HG03575 (cell line): ENCODE data around the gene OSBPL5.

Experiments
- ATAC-seq: cut with Tn5 transposase; IDR thresholded peaks from one replicate; pipeline ENCODE4 v1.9.1; 2021; ENCODE audit not compliant: unreplicated experiment, insufficient number of reproducible peaks, low FRiP score; ENCODE audit errors: extremely low read depth

OSBPL5 gene

DNA sequence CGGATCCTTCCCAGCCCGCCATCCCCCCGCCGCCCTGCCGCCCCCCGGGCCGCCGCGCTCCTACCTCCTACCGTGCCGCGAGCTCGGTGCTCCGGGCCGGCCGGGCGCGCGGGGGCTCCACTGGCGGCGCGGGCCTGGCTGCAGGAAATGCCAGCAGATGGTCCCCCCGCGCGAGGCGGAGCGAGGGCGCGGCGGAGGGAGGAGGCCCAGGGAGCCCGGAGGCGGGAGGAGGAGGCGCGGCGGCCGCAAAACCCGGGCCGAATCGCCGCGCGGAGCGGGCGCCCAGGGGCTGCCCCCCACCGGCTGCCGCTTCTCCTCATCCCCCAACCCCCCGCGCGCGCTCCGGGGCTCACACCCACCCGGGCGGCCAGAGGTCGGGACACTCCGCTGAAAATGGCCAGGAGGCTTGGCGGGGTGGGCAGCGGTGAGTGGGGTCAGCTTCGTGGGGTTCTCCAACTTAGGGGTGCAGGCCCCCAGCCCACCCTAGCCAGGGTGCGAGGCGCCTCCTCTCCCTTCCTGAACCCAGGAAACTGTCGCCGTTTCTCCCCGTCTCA, at the start of gene OSBPL5:
Gene OSBPL5 (minus strand): TSS at position 159 of the 554 bp plus-strand sequence. CDS start 36,162 bp downstream, outside the sequence.
- ATAC-seq = no peak

- ATAC-seq = no peak
Observed at GRCh38 chr11:3214420-3214699, 49.2 kb upstream of the OSBPL5 start.

DNA sequence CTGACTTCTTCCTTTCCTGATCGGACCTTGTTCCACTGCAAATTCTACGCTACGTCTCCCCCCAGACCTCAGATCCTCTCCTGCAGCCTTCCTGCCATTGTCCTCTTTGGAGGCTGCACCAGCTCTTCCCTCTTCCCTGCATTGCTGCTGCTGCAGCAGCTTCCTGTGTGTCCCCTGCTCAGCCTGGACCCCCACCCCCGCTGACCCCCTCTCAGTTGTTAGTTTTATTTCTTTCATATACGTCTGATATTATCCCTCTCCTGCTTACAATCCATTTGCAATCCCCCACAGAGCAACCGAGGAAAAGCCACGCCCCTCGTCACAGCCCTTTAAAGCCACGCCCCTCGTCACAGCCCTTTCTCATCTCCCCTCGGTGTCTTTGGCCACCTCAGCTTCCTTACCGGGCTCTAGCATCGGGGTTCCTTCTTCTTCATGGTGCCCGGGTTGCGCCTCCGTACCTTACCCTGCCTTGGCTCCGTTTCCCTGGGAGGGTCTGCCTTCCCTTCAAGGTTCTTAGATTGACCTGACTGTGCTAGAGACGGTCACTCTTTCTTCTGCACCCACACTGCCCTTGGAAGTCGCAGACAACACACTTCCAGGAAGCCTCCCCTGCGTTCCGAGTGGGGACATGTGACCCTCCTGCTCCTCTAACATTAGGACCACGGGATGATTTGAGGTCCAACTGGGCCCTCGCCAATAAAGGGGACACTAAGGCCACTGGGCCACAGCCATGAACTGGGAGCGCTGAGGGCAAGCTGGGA, 48.7 kb upstream of the OSBPL5 start:
- ATAC-seq = no peak

DNA sequence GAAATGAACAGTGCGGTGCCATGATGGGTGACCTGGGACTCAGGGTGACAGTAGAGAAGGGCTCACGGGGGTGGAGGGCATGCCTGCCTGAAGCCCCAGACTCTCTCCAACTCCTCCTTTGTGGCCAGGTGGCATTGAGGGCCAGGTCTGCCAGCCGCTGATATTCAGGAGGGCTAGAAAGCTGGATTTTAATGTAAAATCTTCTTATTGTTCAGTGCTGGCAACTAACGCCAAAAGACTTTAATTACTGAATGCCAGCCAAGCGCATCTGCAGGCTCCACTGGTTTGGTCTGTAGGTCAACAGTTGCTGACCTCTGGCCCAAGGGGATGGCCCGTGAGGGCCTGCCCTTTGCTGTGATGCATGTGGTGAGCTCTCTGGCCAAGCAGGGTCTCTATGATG, 43.2 kb upstream of the OSBPL5 start:
- ATAC-seq = no peak

DNA sequence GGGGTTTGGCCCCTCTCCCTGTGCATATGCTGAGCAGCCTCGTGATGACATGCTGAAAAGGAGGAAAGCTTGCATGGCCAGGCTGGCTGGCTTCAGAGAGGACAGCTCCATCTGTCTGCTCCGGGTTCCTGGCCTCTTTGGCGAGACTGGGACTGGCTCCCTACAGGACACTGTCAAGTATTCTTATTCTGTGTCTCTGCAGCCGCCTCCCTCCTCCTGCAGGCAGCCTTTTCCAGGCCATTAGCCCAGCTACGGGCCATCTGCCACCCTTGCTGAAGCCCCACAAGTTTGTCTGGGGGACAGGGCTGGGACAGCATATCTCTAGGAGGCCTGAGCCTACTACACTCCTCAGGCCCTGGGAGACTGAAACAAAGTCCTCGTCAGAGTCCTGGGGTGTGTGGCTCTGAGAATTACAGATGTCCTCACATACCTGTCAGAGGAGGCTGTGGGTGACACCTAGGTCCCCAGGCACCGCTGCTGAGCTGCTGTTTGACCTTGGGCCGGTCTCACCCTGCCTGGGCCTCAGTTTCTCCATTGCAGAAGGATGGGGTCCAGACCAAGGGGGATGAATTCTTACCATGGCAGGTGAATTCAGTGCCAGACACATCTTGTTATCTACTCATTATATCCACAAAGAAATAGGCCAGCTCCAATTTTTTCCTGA, 42.5 kb upstream of the OSBPL5 start:
- no peak for ATAC-seq

GRCh38 chr11:3206922-3207204, 41.8 kb upstream of the OSBPL5 start:
- no peak for ATAC-seq

GRCh38 chr11:3206156-3206921, 41.2 kb upstream of the OSBPL5 start:
- no peak for ATAC-seq

GRCh38 chr11:3205261-3206155, 40.4 kb upstream of the OSBPL5 start:
- ATAC-seq = no peak

- ATAC-seq = no peak
Observed at GRCh38 chr11:3204141-3205015, 39.3 kb upstream of the OSBPL5 start.

DNA sequence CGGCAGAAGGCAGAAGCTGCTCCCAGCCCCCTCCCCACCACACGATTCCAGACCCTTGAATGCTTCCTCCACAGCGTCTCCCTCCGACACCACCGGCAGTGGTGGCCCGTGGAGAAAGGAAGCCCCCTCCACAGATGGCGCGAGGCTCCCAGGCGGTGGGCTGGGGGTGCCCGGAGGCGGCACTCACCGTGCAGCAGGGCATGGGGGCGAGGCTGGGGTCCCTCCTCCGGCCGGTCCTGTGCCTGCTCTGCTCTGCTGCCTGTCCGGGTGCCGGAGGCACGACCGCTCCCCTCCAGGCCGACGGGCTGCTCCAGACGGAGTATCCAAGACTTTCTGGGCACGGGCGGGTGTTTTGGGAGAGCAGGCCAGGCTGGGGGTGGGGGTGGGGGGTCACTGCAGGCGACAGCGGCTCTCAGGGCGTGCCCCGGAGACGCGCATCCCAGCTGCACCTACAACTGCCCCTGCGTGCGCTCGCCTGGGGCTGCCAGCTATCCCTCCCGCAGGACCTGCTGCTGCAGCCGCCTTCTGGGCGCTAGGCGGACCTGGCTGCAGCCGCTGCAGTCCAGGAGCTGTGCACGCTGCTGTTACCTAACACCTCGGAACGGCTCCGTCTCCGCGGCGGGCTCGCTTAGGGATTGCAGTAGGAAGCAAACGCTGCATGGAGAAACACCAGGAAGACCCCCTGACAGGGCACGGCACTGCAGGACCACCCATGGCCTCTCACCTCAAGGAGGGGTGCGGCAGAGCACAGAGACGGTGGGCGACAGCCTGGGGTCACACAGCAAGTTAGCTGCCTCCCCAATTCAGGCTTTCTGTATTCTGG, 38.3 kb upstream of the OSBPL5 start:
- no peak for ATAC-seq

GRCh38 chr11:3202759-3203158, 37.6 kb upstream of the OSBPL5 start:
- no peak for ATAC-seq

DNA sequence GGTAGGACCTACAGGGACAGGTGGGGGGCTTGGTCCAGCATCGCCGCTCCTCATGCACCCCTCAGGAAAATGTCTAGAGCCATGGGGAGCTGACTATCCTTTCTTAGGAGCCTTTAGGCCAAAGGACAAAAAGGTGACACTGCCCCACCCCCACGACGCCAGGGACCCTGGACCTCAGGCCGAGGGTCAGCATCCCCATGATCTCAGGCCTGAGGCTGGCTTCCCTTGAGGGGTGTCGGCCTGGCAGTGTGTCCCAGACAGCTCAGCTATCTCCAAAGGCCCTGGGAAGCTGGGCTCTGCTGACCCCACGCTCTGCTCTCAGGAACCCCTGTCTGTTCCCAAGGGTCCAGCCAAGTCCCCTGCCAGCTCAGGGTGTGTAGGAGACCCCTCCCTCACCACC, 37.2 kb upstream of the OSBPL5 start:
- ATAC-seq = no peak

DNA sequence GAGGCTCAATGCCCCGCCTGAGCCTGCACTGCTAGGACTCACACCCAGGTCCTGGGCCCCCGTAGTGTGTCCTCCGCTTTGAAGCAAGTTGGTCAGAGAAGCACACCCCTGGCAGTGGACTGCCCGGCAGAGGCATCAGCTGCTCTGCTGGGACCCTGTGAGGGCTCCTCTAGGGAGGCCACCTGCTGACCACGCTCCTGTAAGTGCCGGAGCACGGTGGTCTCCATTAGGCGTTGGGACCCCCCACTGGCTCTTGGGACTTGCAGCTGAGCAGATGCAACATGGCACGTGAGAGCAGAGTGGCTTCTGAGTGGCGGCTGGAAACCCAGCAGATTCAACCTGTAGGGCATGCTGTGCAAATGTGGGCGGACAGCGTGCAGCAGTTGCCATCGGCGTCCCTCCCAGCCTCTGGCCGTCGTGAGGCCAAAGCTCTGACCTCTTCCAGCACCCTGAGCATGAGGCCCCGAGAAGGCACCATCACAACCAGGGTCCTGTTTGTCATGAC, 36.6 kb upstream of the OSBPL5 start:
- ATAC-seq = no peak

GRCh38 chr11:3201112-3201581, 36.0 kb upstream of the OSBPL5 start:
- ATAC-seq = no peak

DNA sequence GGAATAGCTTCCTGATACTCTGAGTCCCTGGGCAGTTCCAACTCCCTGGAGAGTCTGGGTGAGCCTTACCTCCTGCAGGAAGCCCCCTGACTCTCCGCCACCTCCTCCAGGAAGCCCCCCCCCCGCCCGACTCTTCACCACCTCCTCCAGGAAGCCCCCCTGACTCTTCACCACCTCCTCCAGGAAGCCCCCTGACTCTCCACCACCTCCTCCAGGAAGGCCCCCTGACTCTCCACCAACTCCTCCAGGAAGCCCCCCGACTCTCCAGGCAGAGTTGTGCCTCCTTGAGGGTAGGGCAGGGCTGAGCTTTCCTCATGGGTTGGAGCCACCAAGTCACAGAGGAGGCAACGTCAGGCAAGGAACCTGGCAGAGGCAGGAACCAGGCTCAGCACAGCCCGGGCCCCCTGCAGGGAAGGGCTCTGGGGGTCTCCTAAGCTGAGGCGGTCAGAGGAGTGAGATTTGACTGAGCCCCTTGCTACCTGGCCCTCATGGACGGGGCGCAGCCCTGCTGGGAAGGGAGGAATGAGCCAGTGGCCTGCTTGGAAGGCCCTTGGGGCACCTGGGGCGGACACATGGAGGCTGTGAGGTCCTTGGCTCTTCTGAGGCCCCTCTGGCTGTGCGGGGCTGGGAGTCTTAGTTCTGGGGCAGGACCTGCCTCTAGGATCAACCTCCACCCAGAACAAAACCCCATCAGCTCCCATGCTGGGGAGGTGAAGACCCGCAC, 35.4 kb upstream of the OSBPL5 start:
- no peak for ATAC-seq

- ATAC-seq = no peak
Observed at GRCh38 chr11:3199537-3200295, 34.6 kb upstream of the OSBPL5 start.
